Gastroesophageal sphincter (tissue), 3 donors: Measurements from ENCODE around the gene IFTAP.
A peak's percentile ranks its signal among the peaks of the same experiment; 100 is the strongest.

ENCODE experiments used
- CTCF ChIP-seq, 4 experiments: fragments of 200-600 bp in 2 of 4; fragments of 450-650 bp in 2 of 4; sonication (generic) in 1 of 4; IDR thresholded peaks; one replicate each; pipeline ENCODE4 v1.5.1; 2017 to 2019; ENCODE audit warnings: antibody characterized with exemption in 4 of 4, mild to moderate bottlenecking in 2 of 4, moderate library complexity in 2 of 4
- EP300 ChIP-seq: sonication (generic); formaldehyde crosslinking; IDR thresholded peaks from one replicate; pipeline ENCODE4 v1.6.1; 2017; ENCODE audit warnings: antibody characterized with exemption, mild to moderate bottlenecking
- POLR2A ChIP-seq, 2 donors: fragments of 450-650 bp; IDR thresholded peaks; one replicate each; pipeline ENCODE4 v1.6.1; 2017; ENCODE audit warnings: antibody characterized with exemption in 2 of 2, mild to moderate bottlenecking in 2 of 2, moderate library complexity in 1 of 2
- POLR2AphosphoS5 ChIP-seq: sonication (generic); formaldehyde crosslinking; IDR thresholded peaks from one replicate; pipeline ENCODE4 v1.6.1; 2017; ENCODE audit warnings: antibody characterized with exemption

- TF ChIP-seq POLR2A (IDR thresholded peaks at IDR 0.05) (no peak), POLR2AphosphoS5 (no peak), CTCF (IDR thresholded peaks at IDR 0.05) (peak; percentile 54 to 81 (median 64)), EP300 (no peak)
Observed at GRCh38 chr11:36702330-36703054, 108.2 kb downstream of the IFTAP start.
